HG03354 (cell line): ENCODE measurements around the gene TIPIN.
"Not testable (repeated sequence)": the region's sequence is repeated elsewhere in the genome, so short reads cannot be mapped to it uniquely, and the experiment has no call there.

Source experiments
- ATAC-seq: cut with Tn5 transposase; IDR thresholded peaks from one replicate; pipeline ENCODE4 v1.9.1; 2021; ENCODE audit warnings: mild to moderate bottlenecking; ENCODE audit not compliant: unreplicated experiment, poor library complexity, severe bottlenecking

Gene TIPIN, protein sequence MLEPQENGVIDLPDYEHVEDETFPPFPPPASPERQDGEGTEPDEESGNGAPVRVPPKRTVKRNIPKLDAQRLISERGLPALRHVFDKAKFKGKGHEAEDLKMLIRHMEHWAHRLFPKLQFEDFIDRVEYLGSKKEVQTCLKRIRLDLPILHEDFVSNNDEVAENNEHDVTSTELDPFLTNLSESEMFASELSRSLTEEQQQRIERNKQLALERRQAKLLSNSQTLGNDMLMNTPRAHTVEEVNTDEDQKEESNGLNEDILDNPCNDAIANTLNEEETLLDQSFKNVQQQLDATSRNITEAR

DNA sequence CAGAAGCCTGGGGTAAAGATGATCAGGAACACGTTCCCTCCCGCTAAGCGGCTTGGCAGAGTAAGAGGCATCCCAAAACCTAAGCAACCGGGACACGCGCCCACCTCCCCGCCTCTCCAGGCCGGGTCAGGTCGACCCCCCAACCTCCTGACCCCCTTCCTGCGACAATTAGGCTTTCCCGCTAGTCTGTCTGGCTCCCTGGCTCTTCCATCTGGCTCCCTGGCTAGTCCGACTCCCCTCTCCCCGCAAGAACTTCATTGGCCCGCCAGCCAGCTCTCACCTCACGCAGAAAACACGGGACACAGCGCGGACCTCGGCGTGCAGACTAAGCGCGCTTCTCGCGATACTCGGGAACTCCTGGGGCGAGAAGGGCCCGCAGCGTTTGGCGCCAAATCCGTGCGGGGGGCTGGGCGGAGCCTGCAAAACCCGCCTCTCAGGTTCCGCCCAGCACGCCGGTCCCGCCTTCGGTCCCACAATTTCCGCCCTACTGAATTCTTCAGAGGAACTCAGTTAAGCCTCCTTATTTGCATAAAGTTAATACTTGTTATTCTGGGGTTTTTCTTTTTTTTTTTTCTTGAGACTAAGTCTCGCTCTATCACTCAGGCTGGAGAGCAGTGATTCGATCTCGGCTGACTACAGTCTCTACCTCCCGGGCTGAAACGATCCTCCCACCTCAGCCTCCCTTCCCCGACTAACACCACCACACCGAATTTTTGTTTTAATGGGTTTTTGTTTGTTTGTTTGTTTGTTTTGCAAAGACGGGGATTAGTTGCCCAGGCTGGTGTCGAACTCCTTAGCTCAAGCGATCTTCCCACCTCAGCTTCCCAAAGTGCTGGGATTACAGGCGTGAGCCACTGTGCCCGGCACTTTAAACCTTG lies at the start of gene TIPIN:
Gene TIPIN, minus strand, starts transcription at position 327 of the 878 bp plus-strand sequence. CDS start 3,738 bp downstream, outside the sequence.
- peak; percentile 96 for ATAC-seq

DNA sequence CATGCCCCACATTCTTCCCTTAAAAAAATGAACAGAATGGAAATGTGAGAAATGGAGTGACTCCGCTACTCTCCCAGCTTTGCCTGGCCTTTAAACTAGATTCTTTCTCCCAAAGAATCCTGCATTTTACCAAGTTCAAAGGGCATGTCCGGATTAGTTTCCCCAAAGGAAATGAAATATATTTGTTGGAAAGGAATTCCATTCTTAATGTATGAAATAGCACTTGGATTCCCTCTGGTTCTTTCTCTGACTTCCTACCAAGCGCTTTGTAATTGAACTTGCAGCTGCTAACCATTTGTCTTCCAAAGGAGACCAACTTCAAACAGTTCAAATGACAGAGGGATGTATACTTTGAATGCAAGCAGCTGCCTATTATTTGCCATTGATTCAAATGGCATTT lies 49.1 kb upstream of the TIPIN start:
- no peak for ATAC-seq

DNA sequence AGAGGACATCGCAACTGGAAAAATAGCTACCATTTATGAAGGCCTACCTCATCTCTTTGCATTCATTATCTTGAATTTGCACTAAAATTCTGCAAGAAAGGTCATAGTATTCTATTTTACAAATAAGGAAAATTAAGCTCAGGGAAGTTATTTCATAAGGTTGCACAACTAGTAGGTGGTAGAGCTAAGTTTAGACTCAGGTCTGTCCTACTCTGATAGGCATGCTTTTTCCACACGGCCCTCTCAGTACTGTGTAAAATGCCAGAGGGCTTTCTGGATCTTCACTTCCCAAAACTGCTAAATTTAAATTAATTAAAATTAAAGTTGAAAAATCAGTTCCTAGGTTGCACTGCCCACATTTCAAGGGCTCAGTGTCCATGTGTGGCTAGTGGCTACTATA lies 48.5 kb upstream of the TIPIN start:
- no peak for ATAC-seq

DNA sequence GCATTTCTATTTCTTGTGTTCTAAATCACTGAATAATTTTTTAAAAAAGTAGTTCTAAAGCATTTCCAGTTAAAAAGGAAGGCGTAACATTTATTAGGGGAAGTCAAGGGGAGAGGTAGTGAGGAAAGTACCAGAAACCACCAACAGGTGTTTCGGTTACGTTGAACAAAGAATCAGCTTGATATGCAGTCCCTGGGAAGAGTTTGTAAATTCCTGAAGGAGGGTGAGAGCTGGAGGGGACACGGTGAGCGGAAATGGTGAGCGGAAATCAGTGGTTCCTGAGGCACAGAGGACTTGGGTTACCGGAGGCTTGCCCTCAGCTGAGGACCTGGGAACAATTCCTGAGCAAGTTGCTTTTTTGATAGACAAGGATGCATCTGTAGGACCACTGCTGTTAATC lies 48.0 kb upstream of the TIPIN start:
- no peak for ATAC-seq

DNA sequence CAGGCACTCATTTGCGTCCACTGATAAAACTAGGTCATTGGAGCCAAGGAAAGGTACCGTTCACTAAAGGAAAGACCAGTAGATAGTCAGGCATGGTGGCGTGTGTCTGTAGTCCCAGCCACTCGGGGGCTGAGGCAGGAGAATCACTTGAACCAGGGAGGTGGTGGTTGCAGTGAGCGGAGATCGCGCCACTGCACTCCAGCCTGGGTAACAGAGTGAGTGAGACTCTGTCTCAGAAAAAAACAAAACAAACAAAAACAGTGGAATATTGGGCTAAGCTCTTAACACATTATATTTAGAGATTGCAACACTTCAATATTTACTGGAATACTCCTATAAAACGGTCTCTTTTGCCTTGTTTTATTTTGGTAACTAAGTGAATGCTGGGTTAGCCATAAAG lies 47.6 kb upstream of the TIPIN start:
- ATAC-seq: no peak

DNA sequence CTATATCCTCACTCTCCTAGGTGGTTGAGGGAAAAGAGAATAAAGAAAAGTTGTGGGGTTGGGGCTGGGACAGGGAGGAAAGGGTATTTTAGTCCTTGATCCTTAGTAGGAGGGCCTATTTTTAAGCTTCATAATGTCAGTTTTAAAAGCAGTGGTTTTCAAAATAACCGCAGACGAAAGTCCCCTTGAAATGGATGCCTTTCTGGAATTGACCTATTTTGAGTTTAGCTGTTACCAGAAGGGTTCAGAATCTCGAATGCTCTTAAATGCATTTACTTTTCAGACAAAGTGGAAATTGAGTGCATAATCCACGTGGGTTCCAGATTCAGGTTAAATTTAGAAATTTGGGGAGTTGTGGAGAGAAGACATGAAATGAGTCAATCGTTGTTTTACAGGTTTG lies 46.8 kb upstream of the TIPIN start:
- no peak for ATAC-seq

DNA sequence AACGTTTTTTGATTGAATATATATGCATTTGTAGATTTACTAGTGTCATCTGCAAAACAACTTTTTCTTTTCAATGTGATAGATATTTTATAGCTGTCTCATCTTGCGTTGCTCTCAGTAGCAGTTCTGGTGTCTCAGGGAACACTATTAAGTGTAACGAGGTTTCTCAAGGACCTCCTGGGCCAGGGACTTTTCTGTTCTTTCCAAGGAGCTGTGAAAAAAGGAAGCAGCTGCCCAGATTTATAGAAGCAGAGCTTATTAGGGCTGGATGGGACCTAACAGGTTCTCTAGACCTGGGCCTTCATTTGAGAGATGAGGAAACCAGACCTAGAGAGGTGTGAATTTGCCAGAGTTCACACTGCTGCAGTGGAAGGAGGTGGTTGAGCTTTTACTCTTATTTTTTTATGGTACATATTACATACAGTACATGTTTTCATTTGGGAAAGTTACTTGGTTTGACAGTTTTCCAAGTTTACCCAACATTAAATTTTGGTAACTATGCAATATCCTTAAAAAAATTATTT lies 46.3 kb upstream of the TIPIN start:
- ATAC-seq: no peak

DNA sequence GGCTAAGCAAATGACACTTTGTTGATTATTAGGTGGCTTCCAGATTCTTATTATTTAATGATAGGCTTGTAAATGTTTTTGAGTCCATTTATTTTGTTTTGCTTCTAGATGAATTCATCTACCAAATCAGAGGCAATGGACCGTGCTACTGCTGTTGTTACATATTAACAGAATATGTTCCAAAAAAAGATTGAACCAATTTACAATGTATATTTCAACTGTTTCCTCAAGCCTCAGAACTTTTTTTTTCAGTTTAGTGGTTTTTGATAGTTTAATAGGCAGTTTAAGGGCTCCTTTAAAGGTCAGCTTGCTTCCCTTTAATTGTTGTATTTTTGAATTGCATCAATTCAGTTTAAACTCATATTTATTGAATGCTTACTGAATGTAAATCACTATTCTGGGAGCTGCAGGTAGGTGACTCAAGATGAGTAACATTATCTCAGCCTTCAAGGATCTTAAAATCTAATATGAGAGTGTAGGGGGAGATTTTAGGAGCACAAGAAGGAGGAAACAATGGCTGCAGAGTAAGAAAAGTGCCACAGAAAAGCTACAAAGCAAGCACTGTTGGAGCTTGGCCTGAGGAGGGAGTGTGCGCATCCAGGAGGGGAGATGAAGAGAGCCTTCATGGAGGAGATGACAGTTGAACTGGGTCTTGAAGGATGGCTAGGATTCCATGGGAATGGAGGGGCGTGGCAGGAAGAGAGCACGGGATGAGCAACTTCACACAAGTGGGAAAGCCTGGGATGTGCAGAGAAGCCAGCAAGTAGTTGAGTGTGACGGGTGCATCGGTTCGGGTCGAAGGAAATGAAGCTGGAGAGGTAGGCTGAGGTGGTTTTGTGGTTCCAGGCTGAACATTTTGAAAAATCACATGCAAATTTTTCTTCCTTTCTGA lies 44.9 kb upstream of the TIPIN start:
- no peak for ATAC-seq

DNA sequence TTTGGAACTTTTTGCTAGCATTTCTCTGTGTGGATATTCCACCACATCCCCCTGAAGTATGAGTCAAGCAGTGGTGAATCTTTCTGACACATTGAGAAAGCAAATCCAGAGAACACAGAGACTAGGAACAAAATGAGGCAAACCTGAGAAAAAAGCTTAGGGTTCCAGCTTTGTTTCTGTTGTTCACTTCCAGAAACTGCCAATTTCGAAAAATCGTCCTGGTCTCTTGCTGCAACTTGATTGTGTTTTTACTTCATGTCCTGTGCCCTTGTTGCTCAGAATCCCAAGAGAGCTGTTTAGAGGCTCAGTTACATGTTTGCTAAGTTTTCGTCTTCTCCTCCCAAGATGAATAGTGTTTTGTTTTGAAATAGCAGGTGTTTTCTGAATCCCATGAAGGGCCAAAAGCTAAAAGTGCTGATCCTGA lies 43.9 kb upstream of the TIPIN start:
- ATAC-seq: no peak

DNA sequence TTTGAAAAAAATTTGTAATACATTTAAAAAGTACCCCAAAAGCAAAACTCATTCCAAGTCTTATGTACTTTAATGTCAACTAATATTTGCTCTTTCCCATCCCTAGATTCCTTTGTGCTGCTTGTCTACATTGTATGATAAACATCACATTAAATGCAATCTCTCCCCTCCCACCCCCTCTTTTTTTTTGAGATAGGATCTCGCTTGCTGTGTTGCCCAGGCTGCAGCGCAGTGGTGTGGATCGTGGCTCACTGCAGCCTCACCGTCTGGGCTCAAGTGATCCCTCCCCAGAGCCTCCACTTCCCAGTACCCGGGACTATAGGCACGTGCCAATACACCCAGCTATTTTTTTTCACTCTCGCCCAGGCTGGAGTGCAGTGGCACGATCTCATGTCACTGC lies 42.8 kb upstream of the TIPIN start:
- no peak for ATAC-seq

DNA sequence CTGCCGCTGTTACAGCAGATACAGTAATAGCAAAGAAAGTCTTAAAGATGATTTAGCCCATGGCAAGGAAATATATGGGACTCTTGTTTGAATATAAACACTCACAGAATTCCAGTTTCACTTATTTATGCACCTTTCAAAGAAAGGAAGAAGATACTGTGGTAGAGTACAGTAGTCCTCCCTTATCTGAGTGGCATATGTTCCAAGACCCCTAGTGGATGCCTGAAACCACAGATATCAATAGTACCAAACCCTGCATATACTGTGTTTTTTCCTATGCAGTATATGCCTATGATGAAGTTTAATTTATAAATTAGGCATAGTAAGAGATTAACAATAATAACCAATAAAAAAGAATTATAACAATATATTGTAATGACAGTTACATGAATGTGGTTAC lies 38.4 kb upstream of the TIPIN start:
- ATAC-seq: no peak

DNA sequence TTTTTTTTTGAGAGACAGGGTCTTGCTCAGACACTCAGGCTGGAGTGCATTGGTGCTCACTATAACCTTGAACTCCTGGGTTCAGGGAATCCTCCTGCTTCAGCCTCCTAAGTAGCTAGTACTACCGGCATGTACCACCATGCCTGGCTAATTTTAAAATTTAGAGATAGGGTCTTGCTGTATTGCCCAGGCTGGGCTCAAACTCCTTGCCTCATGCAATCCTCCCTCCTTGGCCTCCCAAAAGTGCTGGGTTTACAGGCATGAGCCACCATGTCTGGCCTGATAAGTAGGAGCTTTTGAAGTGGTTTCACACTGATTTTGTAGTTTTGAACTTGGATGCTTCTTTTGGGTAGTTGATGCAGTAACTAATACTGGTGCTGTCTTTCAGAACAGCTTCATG lies 38.0 kb upstream of the TIPIN start:
- no peak for ATAC-seq

DNA sequence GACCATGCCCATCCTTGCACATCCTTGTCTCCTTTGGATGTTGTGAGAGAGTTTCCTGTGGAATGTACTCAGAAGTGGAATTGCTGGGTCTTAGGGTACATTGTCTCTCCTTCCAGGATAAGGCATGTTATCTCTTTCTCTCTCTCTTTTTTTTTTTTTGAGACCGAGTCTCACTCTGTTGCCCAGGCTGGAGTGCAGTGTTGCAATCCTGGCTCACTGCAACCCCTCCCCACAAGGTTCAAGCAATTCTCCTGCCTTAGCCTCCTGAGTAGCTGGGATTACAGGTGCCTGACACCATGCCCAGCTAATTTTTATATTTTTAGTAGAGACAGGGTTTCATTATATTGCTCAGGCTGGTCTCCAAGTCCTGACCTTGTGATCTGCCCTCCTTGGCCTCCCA lies 36.6 kb upstream of the TIPIN start:
- not testable (repeated sequence) for ATAC-seq

DNA sequence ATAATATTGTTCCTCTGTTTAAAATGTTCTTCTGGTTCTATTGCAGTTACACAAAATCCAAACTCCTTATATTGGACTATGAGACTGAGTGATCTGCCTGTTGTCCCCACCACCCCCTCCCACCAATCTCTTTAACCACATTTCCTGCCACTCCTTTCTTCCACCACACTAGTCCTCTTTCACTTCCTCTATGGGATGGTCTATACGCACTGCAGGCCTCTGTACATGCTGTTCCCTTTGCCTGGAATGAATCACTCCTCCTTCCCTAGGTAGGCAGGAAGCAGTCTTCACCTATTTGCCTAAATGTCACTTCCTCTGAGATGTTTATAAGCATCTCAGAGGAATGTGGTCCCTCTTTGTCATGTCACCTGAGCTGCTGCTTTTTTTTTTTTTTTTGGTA lies 34.2 kb upstream of the TIPIN start:
- no peak for ATAC-seq

DNA sequence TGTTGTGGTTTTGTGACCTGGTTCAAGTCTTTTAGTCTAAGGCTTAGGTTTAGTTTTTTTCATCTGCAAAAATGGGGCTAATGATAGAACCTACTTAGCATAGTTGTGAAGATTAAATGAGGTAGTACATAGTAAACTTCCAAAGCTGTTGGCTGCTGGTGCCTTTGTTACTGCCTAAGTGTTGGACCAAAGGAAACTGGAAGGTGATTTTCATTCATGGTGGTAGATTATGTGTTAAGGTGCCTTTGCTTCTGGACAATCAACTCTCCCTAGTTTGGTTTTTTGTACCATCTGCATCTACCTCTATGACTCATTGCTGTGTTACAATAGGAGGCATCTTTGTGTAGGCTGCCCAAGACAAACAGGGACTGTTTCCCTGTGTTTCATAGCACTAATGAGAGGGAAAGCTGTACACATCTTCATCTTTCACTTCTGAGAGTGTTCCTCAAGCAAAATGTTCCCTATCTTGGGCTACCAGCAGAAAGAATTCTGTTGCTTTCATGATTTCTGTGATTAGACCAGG lies 33.4 kb upstream of the TIPIN start:
- no peak for ATAC-seq

DNA sequence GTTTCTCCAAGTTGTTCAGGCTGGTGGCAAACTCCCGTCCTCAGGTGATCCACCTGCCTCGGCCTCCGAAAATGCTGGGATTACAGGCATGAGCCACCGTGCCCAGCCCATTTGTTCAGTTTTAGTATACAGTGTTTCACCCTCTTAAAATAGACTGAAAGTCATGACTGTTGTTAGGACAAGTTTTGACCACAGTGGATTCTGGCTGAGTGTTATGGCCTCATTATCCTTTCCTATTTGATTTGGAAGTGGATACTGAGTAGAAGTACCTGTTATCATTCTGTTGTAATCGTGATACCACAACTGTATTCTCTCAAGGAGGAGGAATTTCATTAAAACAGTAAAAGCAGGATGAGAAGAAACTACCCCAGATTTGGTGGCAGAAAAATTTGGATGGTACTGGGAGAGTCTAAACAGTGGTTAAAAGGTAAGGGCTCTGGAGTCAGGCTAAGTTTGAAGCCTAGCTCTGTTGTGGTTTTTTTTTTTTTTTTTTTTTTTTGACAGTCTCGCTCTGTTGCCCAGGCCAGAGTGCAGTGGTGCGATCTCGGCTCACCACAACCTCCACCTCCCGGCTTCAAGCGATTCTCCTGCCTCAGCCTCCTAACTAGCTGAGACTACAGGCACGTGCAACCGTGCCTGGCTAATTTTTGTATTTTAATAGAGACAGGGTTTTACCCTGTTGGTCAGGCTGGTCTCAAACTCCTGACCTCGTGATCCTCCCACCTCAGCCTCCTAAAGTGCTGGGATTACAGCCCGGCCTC lies 32.8 kb upstream of the TIPIN start:
- no peak for ATAC-seq

DNA sequence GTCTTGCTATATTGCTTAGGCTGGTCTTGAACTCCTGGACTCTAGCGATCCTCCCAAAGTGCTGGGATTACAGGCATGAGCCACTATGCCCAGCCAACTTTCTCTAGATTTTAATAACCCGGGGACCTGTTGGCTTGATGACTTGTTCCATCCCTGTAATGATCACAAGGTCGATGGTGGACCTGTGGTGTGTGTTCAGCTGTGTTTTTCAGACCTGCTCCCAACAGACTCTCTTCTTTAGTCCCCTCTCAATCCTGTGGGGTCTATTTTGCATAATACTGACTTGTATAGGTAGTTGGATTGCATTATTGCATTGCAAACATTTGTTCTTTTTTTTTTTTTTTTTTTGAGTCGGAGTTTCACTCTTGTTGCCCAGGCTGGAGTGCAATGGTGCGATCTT lies 32.1 kb upstream of the TIPIN start:
- ATAC-seq: no peak

DNA sequence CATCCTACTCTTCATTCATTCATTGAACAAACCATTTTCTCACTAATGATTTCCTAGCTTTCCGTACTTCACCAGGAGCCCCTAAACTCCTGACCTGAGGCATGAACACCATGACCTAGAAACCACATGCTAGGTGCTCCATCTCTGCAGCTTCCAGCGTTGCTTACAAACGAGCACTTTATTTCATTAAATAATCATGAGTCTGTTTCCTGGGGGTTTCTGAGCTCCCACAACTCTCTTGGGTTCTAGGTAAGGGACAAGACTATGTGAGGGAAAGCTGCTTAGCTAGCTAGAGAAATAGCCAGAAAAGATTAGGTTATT lies 31.5 kb upstream of the TIPIN start:
- no peak for ATAC-seq
